ENCODE results near the gene MGST3.
A peak's percentile ranks its signal among the peaks of the same experiment; 100 is the strongest.
"Not testable (repeated sequence)": the region's sequence is repeated elsewhere in the genome, so short reads cannot be mapped to it uniquely, and the experiment has no call there.

The MGST3 gene

DNA sequence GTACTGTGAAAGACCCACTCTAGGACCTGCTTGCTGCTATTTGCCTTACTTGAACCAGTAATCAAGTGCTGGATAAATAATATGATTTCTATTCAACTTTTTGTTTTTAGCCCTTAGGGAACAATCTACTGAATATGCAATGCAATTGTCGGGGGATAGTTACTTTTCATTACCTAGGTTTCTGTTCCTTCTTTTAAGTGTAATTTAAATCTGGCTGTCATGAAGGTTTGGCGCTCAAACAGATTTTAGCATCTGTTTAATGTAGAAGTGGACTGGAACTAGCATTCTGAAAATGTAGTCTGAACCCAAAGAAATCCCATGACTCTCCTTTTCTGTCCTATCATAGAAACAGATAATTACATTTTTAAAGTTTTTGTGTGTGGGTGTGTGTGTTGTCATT is 4.8 kb downstream of the MGST3 start:
- Histone ChIP-seq H3K27ac (ENCODE audit: low read depth, low read length) (peak overlapping the region; percentile 99), H3K27me3 (ENCODE audit: control insufficient read depth in 5 of 5, insufficient read depth in 4 of 5, low read length in 5 of 5) (no peaks in the 10 kb centered on the region), H3K36me3 (ENCODE audit: control insufficient read depth in 5 of 5, insufficient read depth in 5 of 5, low read length in 5 of 5) (peaks cover 3 to 10% (median 7%) of the 10 kb centered on the region in 5 donors), H3K4me3 (ENCODE audit: low read depth in 1 of 5, low read length in 5 of 5) (no peak overlapping the region), H3K4me1 (ENCODE audit: control insufficient read depth in 5 of 5, insufficient read depth in 5 of 5, low read length in 5 of 5) (peaks cover 12 to 97% (median 85%) of the 10 kb centered on the region in 5 donors), H3K9me3 (ENCODE audit: control insufficient read depth in 5 of 5, low read length in 5 of 5) (no peaks in the 10 kb centered on the region), H3K9ac (ENCODE audit: low read length in 5 of 5) (peak overlapping the region in 3 of 5 donors; percentile 32 to 92 (median 39))

DNA sequence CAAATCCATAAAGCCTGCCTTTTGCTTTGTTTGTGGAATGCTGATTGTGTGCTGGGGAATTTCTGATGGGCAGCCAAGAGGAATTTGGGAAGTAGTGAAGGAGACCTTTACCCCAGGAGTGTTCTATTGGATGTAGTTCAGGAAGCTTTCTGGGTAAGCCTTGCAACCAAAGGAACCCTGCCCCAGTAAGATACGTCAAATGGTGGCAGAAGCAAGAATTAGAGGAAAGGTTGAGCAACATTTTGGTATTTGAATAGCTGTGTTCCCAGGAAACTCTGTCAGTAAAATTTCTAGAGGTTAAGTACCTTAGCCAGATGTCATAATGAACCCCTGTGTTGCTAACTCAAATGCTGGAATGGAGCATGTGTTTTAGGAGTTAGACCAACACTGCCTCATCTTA is 6.4 kb downstream of the MGST3 start:
- H3K4me1 ChIP-seq (ENCODE audit: control insufficient read depth in 5 of 5, insufficient read depth in 5 of 5, low read length in 5 of 5), result peaks cover 12 to 99% (median 95%) of the 10 kb centered on the region in 5 donors
- H3K27ac ChIP-seq (ENCODE audit: low read depth, low read length), result peak overlapping the region; percentile 99
- H3K9me3 ChIP-seq (ENCODE audit: control insufficient read depth in 5 of 5, low read length in 5 of 5), result no peaks in the 10 kb centered on the region
- H3K27me3 ChIP-seq (ENCODE audit: control insufficient read depth in 5 of 5, insufficient read depth in 4 of 5, low read length in 5 of 5), result no peaks in the 10 kb centered on the region
- peak overlapping the region; percentile 68 to 94 (median 83) for H3K9ac ChIP-seq (ENCODE audit: low read length in 5 of 5)
- H3K4me3 ChIP-seq (ENCODE audit: low read depth in 1 of 5, low read length in 5 of 5), result peak overlapping the region in 2 of 5 donors; percentile 23 to 25
- H3K36me3 ChIP-seq (ENCODE audit: control insufficient read depth in 5 of 5, insufficient read depth in 5 of 5, low read length in 5 of 5), result peaks cover 5 to 10% (median 7%) of the 10 kb centered on the region in 5 donors

DNA sequence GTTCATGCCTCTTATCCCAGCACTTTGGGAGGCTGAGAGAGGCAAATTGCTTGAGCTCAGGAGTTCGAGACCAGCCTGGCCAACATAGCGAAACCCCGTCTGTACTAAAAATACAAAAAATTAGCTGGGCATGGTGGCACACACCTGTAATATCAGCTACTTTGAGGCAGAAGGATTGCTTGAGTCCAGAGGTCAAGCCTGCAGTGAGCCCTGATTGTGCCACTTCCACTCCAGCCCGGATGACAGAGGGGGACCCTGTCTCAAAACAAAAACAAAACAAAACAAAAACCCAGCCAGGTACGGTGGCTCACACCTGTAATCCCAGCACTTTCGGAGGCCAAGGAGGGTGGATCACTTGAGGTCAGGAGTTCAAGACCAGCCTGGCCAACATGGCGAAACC is 7.2 kb downstream of the MGST3 start:
- H3K9ac ChIP-seq (ENCODE audit: low read length in 5 of 5), result peak overlapping the region; percentile 40 to 83 (median 71)
- not testable (repeated sequence) for H3K4me3 ChIP-seq (ENCODE audit: low read depth in 1 of 5, low read length in 5 of 5); H3K27me3 ChIP-seq (ENCODE audit: control insufficient read depth in 5 of 5, insufficient read depth in 4 of 5, low read length in 5 of 5); H3K36me3 ChIP-seq (ENCODE audit: control insufficient read depth in 5 of 5, insufficient read depth in 5 of 5, low read length in 5 of 5); H3K9me3 ChIP-seq (ENCODE audit: control insufficient read depth in 5 of 5, low read length in 5 of 5)
- peak overlapping the region; percentile 99 for H3K27ac ChIP-seq (ENCODE audit: low read depth, low read length)
- peaks cover 12 to 95% (median 92%) of the 10 kb centered on the region in 5 donors for H3K4me1 ChIP-seq (ENCODE audit: control insufficient read depth in 5 of 5, insufficient read depth in 5 of 5, low read length in 5 of 5)

DNA sequence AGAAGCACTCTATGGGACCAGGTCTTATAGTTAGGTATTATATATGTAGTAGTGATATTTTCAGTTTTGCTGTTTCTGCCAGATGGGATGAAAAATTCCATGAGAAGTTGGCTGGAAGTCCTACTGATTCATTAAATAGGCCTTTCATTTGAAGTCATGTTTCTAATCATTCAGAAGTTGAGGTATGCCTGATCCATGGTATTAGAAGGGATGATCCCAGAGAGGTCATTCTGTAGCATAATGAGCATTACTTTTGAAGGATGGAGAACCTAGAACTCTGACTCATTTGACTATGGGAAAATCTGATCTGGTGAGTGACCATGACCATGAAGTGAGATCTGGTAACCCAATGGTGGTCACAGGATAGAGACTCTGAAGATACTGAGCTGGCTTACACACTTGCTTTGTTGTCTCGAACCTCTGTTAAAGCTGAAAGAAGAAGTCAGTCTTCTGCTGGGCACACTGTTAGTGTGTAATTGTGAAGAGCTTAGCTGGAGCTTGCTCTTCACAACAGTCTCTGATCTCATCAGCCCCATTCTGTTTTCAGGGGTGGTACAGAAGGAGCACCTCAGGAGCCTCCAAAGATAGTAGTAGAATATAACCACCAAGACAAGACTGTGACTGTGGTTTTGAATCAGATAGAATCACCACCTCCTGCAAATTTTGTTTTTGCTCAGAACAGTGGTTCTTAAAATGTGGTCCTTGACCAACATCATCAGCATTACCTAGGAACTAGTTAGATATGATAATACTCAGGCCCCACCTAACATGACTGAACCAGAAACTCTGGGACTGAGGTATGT is 9.0 kb downstream of the MGST3 start:
- Histone ChIP-seq H3K4me1 (ENCODE audit: control insufficient read depth in 5 of 5, insufficient read depth in 5 of 5, low read length in 5 of 5) (peaks cover 9 to 77% (median 76%) of the 10 kb centered on the region in 5 donors), H3K27ac (ENCODE audit: low read depth, low read length) (peak overlapping the region; percentile 99), H3K27me3 (ENCODE audit: control insufficient read depth in 5 of 5, insufficient read depth in 4 of 5, low read length in 5 of 5) (no peaks in the 10 kb centered on the region), H3K9ac (ENCODE audit: low read length in 5 of 5) (peak overlapping the region in 2 of 5 donors; percentile 50 to 79), H3K36me3 (ENCODE audit: control insufficient read depth in 5 of 5, insufficient read depth in 5 of 5, low read length in 5 of 5) (peaks cover 5 to 10% (median 9%) of the 10 kb centered on the region in 5 donors), H3K9me3 (ENCODE audit: control insufficient read depth in 5 of 5, low read length in 5 of 5) (no peaks in the 10 kb centered on the region), H3K4me3 (ENCODE audit: low read depth in 1 of 5, low read length in 5 of 5) (no peak overlapping the region)

DNA sequence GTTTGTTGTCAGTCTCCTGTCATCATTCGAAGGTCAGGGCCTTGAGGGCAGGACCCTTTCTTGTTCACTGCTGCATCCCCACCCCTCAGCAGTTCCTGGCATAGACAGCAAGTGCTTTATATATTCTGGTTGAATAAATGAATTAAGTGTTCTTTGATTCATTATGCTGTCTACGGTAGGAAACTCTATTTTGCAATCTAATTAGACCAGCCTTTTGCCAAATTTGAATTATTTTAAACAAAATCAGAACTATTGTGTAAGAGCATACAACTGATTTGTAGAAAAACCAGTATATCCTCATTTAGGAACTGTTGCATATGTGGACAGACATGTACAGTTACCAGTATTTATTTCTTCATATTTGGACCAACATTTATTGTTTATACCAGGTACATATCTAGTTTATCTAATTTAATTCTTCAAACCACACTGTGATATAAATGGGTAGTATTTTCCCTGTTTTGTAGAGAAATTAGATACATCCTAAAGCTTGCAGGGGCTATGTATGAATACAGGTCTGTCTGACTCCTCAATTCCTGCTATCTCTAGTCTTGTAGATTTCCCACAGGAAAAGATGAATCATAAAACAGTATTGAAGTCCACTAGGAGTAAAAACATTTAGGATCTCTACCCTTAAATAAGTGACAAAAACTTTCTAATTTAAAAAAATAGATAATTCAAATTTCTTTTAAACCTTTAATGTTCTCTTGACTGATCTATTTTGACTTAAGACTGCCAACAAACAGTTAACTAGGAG is 10.4 kb downstream of the MGST3 start:
- no peaks in the 10 kb centered on the region for H3K9me3 ChIP-seq (ENCODE audit: control insufficient read depth in 5 of 5, low read length in 5 of 5)
- peak overlapping the region in 1 of 5 donors; percentile 50 for H3K9ac ChIP-seq (ENCODE audit: low read length in 5 of 5)
- no peaks in the 10 kb centered on the region for H3K27me3 ChIP-seq (ENCODE audit: control insufficient read depth in 5 of 5, insufficient read depth in 4 of 5, low read length in 5 of 5)
- peak overlapping the region; percentile 99 for H3K27ac ChIP-seq (ENCODE audit: low read depth, low read length)
- no peak overlapping the region for H3K4me3 ChIP-seq (ENCODE audit: low read depth in 1 of 5, low read length in 5 of 5)
- peaks cover 9 to 12% (median 11%) of the 10 kb centered on the region in 5 donors for H3K36me3 ChIP-seq (ENCODE audit: control insufficient read depth in 5 of 5, insufficient read depth in 5 of 5, low read length in 5 of 5)
- H3K4me1 ChIP-seq (ENCODE audit: control insufficient read depth in 5 of 5, insufficient read depth in 5 of 5, low read length in 5 of 5), result peaks cover 12 to 77% (median 73%) of the 10 kb centered on the region in 5 donors

DNA sequence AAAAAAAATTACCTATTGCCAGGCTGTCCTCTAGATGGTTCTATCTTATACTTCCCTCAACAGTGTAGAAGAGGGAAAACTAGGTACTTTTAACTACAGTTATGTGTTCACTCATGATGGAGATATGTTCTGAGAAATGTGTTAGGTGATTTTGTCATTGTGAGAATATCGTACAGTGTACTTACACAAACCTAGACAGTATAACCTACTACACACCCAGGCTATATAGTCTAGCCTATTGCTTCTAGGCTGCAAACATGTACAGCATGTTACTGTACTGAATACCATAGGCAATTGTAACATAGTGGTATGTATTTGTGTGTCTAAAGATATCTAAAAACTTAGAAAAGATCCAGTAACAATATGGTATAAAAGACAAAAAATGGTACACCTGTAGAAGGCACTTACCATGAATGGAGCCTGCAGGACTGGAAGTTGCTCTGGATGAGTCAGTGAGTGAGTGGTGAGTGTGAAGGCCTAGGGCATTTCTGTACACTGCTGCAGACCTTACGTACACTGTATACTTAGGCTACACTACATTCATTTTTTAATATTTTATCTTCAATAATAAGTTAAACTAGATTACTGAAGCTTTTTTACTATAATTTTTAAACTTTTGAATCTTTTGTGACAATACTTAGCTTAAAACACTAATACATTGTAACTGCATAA is 13.2 kb downstream of the MGST3 start:
- no peaks in the 10 kb centered on the region for H3K27me3 ChIP-seq (ENCODE audit: control insufficient read depth in 5 of 5, insufficient read depth in 4 of 5, low read length in 5 of 5)
- peaks cover 7 to 74% (median 60%) of the 10 kb centered on the region in 5 donors for H3K4me1 ChIP-seq (ENCODE audit: control insufficient read depth in 5 of 5, insufficient read depth in 5 of 5, low read length in 5 of 5)
- H3K9me3 ChIP-seq (ENCODE audit: control insufficient read depth in 5 of 5, low read length in 5 of 5), result no peaks in the 10 kb centered on the region
- no peak overlapping the region for H3K4me3 ChIP-seq (ENCODE audit: low read depth in 1 of 5, low read length in 5 of 5)
- peaks cover 12 to 19% (median 12%) of the 10 kb centered on the region in 5 donors for H3K36me3 ChIP-seq (ENCODE audit: control insufficient read depth in 5 of 5, insufficient read depth in 5 of 5, low read length in 5 of 5)
- no peak overlapping the region for H3K27ac ChIP-seq (ENCODE audit: low read depth, low read length)
- no peak overlapping the region for H3K9ac ChIP-seq (ENCODE audit: low read length in 5 of 5)

DNA sequence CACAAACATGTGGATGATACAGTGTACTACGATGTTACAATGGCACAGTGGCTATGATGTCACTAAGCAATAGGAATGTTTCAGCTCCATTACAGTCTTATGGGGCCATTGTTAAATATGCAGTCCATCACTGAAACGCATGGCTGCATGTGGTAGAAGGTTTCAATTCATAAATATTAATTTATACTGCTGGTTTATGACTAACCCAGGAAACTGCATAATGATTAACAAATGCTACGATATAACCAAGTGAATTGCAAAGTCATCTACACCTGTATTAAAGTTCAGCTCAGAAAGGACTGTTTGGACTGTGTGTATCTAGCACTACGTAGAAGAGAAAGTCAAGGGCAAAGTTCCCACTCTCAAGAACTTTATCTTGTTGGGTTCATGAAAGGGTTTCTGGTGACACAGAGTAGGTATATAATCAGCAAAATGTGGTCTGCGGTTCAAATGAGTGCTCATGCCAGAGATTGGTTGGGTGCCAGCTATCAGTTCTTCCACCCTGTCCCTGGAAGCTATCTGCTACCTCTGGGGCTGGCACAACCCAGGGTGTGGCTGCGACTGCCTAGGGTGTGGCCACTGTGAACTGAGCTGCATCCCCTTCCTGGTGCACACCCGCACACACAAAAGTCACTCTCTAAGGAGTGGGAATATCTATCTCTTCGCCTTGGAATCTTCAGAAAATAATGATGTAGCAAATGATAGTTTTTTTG is 14.8 kb downstream of the MGST3 start:
- H3K27me3 ChIP-seq (ENCODE audit: control insufficient read depth in 5 of 5, insufficient read depth in 4 of 5, low read length in 5 of 5), result no peaks in the 10 kb centered on the region
- peaks cover 3 to 67% (median 49%) of the 10 kb centered on the region in 5 donors for H3K4me1 ChIP-seq (ENCODE audit: control insufficient read depth in 5 of 5, insufficient read depth in 5 of 5, low read length in 5 of 5)
- H3K9me3 ChIP-seq (ENCODE audit: control insufficient read depth in 5 of 5, low read length in 5 of 5), result no peaks in the 10 kb centered on the region
- peaks cover 12 to 32% (median 18%) of the 10 kb centered on the region in 5 donors for H3K36me3 ChIP-seq (ENCODE audit: control insufficient read depth in 5 of 5, insufficient read depth in 5 of 5, low read length in 5 of 5)
- no peak overlapping the region for H3K27ac ChIP-seq (ENCODE audit: low read depth, low read length)
- no peak overlapping the region for H3K4me3 ChIP-seq (ENCODE audit: low read depth in 1 of 5, low read length in 5 of 5)
- H3K9ac ChIP-seq (ENCODE audit: low read length in 5 of 5), result no peak overlapping the region

DNA sequence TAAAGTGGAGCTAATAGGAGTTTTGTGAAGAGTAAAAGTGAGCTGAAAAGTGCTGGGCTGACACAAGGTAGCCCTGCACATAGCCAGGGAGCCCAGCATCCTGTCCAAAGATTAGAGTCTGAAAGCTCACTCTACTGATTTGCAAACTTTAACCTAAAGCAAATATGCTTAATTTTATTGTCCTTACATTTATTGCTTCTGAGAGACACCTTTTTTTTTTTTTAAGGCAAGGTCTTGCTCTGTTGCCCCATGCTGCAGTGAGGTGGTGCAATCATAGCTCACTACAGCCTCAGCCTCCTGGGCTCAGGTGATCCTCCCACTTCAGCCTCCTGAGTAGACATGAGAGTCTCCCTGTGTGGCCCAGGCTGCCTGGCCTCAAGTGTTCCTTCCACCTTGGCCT is 16.5 kb downstream of the MGST3 start:
- Histone ChIP-seq H3K36me3 (ENCODE audit: control insufficient read depth in 5 of 5, insufficient read depth in 5 of 5, low read length in 5 of 5) (peaks cover 17 to 44% (median 34%) of the 10 kb centered on the region in 5 donors), H3K27me3 (ENCODE audit: control insufficient read depth in 5 of 5, insufficient read depth in 4 of 5, low read length in 5 of 5) (no peaks in the 10 kb centered on the region), H3K9me3 (ENCODE audit: control insufficient read depth in 5 of 5, low read length in 5 of 5) (no peaks in the 10 kb centered on the region), H3K9ac (ENCODE audit: low read length in 5 of 5) (no peak overlapping the region), H3K4me1 (ENCODE audit: control insufficient read depth in 5 of 5, insufficient read depth in 5 of 5, low read length in 5 of 5) (peaks cover 3 to 52% (median 34%) of the 10 kb centered on the region in 5 donors), H3K27ac (ENCODE audit: low read depth, low read length) (no peak overlapping the region), H3K4me3 (ENCODE audit: low read depth in 1 of 5, low read length in 5 of 5) (no peak overlapping the region)

DNA sequence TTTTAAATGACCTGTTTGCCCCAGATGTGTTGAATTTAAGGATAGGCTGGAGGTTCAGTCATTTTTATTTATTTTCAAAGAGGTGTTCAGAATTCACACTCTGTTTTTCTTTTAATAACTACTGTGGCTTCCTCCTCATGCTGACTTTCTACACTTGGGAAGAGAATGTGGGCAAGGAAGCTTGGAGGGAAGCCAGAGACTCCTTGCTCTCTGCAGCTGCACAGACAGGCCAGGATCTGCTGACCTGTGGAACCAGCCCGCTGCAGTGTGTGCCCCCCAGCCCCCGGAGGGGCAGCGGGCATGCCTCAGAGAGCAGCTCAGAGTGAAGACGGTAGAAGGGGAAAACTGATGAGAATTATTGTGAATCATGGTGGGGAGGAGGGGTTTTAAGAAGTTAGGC is 16.9 kb downstream of the MGST3 start:
- no peak overlapping the region for H3K4me3 ChIP-seq (ENCODE audit: low read depth in 1 of 5, low read length in 5 of 5)
- H3K27ac ChIP-seq (ENCODE audit: low read depth, low read length), result no peak overlapping the region

More for the DNA sequence above, 16.9 kb downstream of the MGST3 start:
- Histone ChIP-seq H3K4me1 (ENCODE audit: control insufficient read depth in 5 of 5, insufficient read depth in 5 of 5, low read length in 5 of 5) (peaks cover 3 to 49% (median 34%) of the 10 kb centered on the region in 5 donors), H3K9ac (ENCODE audit: low read length in 5 of 5) (no peak overlapping the region), H3K9me3 (ENCODE audit: control insufficient read depth in 5 of 5, low read length in 5 of 5) (no peaks in the 10 kb centered on the region), H3K36me3 (ENCODE audit: control insufficient read depth in 5 of 5, insufficient read depth in 5 of 5, low read length in 5 of 5) (peaks cover 19 to 48% (median 39%) of the 10 kb centered on the region in 5 donors), H3K27me3 (ENCODE audit: control insufficient read depth in 5 of 5, insufficient read depth in 4 of 5, low read length in 5 of 5) (no peaks in the 10 kb centered on the region)

Data from subcutaneous abdominal adipose tissue (tissue), 5 donors.